GM18873 (cell line): Measurements from ENCODE around the gene ATP11A.

Source experiments
- ATAC-seq: cut with Tn5 transposase; IDR thresholded peaks from one replicate; pipeline ENCODE4 v1.9.1; 2021; ENCODE audit warnings: mild to moderate bottlenecking, moderate library complexity, moderate number of reproducible peaks; ENCODE audit not compliant: unreplicated experiment, low FRiP score

Gene ATP11A

GRCh38 chr13:112688560-112689302, 1.1 kb upstream of the ATP11A start:
- ATAC-seq: no peak

GRCh38 chr13:112690283-112690929, 568 bp downstream of the ATP11A start:
- peak; percentile 21 for ATAC-seq

GRCh38 chr13:112692104-112692503, 2.3 kb downstream of the ATP11A start:
- ATAC-seq: no peak

- ATAC-seq: no peak
Observed at GRCh38 chr13:112692586-112692985, 2.7 kb downstream of the ATP11A start.

GRCh38 chr13:112693831-112694497, 4.1 kb downstream of the ATP11A start:
- no peak for ATAC-seq

- ATAC-seq: no peak
Observed at GRCh38 chr13:112695121-112695520, 5.3 kb downstream of the ATP11A start.

- no peak for ATAC-seq
Observed at GRCh38 chr13:112696001-112696868, 6.4 kb downstream of the ATP11A start.

GRCh38 chr13:112696869-112697465, 7.1 kb downstream of the ATP11A start:
- no peak for ATAC-seq

GRCh38 chr13:112697756-112698655, 8.2 kb downstream of the ATP11A start:
- ATAC-seq: no peak

- no peak for ATAC-seq
Observed at GRCh38 chr13:112699322-112699918, 9.6 kb downstream of the ATP11A start.

GRCh38 chr13:112700291-112701060, 10.6 kb downstream of the ATP11A start:
- ATAC-seq: no peak

- no peak for ATAC-seq
Observed at GRCh38 chr13:112702341-112702985, 12.6 kb downstream of the ATP11A start.

- no peak for ATAC-seq
Observed at GRCh38 chr13:112702986-112703379, 13.1 kb downstream of the ATP11A start.

- no peak for ATAC-seq
Observed at GRCh38 chr13:112703449-112704284, 13.8 kb downstream of the ATP11A start.

- no peak for ATAC-seq
Observed at GRCh38 chr13:112704308-112705145, 14.7 kb downstream of the ATP11A start.

GRCh38 chr13:112705286-112705685, 15.4 kb downstream of the ATP11A start:
- ATAC-seq: no peak
